HG03045 (cell line): ENCODE results near the gene KLHL30.
"Not testable (repeated sequence)": the region's sequence is repeated elsewhere in the genome, so short reads cannot be mapped to it uniquely, and the experiment has no call there.

ENCODE experiments used
- ATAC-seq: cut with Tn5 transposase; IDR thresholded peaks from one replicate; pipeline ENCODE4 v1.9.1; 2021; ENCODE audit warnings: mild to moderate bottlenecking, moderate library complexity; ENCODE audit not compliant: unreplicated experiment

Gene KLHL30

DNA sequence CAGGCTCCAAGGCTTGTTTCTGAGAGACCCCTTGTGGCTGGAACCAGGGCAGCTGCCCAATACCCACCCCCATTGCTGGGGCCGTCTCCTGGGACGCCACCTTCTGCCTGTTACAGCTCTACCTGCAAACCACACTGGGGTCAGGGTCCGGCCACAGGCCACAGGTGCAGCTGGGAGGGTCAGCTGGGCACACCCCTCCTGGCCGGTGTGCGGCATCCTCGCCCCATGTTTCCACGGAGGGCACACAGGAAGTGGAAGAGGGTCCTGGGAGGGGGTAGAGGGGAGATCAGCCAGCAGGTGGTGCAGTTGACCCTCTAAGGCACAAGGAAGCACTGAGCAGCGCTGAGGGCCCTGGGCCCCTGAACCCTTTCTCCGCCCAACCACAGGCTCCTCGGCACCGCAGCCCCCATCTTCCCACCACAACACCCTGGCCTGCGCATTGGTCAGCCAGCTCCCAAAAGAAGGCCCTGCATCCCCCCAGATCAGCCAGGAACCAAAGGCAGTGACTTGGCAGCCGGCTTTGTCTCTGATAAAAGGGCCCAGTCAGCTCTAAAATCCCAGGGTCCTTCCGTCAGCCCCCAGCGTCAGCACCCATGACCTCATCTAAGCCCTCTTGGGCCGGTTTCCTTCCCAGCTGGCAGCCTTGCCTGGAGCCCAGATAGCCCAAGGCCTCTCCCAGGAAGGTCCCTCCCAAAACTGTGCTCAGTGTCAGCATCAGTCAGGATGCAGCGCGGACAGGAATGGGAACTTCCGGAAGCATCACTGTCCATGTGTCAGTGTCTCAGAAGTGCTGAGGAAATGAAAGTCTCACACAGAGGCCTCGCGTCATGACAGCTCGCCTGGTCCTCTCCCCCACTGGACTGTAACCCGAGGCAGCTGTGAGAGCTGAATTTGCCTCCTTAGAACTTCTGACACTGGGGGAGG lies 22.0 kb downstream of the KLHL30 start:
- ATAC-seq, result no peak

DNA sequence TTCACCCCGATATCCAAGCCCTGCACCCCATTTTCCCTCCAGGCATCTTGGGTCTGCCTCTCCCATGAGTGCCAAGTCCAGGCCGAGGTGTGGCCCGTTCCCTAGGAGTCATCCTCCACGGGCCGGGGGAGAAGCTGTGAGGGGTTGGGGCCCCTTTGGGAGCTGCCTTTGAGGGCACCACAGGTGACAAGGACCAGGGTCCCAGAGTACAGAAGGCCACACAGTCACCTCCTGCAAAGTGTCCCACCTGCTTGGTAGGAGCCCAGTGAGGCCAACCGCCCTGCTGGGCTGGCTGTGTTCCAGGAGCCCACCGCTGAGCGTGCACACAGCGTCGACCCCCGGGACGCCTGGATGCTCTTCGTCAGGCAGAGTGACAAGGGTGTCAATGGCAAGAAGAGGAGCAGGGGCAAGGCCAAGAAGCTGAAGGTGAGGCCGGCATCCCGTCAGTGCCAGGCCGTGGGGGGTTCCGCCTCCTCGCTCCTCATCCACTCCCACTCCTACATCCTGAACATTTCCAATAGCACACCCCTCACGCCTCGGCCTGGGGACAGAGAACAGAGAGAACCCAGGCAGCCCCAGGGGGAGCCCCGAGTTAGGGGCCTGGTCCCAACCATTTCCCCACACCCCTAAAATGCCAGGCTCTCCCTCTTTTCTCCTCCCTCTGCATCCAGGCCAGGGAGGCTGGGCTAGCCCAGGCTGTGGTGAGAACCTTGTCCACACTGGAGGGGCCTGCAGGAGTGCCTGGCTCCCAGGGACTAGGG lies 23.0 kb downstream of the KLHL30 start:
- no peak for ATAC-seq

DNA sequence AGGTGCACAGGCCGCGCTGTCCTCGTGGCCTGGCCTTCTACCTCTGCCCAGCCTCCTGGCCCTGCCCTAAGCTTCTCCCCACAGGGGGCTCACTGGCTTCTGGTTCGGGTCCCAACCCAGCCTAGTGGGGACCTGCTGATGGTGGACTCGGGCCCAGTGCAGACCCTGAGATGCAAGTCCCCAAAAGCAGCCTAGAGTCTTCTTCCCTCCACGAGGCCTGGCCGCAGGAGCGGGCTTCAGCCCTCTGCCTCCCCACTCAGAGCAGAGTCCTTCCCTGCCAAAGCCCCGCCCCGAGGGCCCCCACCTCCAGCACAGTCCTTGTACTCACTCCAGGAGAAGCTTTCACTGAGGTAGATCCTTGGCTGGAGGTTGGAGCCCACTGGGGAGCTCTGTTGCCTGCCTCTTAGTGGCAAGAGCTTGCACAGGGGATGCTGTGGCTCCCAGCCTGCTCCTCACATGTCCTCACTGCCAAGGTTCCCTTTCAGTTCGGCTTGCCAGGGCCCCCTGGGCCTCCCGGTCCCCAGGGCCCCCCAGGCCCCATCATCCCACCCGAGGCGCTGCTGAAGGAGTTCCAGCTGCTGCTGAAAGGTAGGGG lies 23.9 kb downstream of the KLHL30 start:
- no peak for ATAC-seq

DNA sequence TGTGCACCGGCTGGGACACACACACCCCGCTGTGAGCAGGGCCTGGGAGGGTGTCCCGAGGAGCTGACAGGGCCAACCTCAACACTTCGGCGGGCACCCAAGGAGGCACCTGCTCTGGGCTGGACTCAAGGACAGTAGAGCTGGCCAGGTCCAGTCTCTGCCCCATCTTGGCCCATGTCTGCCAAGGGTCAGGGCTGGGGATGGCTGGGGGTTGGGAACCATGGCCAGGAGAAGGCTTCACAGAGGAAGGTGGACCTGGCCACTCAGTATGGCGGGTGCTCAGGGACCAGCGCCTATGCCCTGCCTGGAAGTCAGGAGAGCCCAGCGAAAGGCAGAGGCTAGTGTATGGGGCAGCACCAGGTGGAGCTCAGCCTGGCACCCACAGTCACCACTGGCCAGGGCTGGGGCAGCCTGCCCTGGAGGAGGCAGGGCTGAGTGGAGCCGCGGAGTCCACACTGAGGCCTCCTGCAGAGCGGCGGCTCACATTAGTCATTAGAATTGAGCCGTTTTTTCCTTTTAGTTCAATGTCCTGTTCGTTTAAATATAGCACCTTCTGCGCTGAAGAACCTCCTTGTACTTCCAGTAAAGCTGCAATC lies 24.5 kb downstream of the KLHL30 start:
- ATAC-seq, result no peak

DNA sequence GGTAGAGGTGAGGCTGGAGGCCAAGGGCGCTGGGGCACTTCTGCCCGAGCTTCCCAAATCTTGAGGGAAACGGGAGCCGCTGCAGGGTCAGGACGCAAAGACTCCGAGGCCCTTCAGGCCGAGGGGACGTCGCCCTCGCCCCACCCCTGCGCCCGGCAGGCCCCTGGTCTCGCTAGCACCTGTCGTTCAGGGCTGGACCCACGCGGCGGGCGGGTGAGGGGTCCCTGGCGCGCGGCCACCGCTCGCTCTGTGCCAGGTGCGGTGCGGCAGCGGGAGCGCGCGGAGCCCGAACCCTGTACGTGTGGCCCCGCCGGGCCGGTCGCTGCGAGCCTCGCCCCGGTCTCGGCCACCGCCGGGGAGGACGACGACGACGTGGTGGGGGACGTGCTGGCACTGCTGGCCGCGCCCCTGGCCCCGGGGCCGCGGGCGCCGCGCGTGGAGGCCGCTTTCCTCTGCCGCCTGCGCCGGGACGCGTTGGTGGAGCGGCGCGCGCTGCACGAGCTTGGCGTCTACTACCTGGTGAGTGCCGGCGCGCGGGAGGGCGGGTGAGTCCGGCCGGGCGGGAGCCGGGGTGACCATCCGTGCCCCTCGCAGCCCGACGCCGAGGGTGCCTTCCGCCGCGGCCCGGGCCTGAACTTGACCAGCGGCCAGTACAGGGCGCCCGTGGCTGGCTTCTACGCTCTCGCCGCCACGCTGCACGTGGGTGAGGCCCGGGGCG lies 25.2 kb downstream of the KLHL30 start:
- no peak for ATAC-seq

DNA sequence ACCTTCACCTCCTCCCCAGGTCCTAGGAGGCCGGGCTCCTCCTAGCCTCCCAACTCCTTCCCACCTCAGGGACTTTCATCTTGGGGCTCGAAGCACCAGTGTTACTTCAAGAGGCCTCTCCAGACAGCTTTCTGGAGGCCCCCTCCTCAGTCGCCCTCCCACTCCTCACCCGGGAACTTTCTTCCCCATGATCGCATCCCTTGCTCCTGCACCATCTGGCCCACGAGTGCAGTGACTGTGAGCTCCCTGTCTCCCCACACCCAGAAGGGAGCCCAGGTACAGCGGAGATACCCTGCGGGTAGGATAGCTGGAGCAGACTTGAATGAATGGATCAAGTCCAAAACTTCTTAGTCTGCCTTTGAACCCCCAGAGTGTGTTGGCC lies 26.4 kb downstream of the KLHL30 start:
- ATAC-seq, result no peak

DNA sequence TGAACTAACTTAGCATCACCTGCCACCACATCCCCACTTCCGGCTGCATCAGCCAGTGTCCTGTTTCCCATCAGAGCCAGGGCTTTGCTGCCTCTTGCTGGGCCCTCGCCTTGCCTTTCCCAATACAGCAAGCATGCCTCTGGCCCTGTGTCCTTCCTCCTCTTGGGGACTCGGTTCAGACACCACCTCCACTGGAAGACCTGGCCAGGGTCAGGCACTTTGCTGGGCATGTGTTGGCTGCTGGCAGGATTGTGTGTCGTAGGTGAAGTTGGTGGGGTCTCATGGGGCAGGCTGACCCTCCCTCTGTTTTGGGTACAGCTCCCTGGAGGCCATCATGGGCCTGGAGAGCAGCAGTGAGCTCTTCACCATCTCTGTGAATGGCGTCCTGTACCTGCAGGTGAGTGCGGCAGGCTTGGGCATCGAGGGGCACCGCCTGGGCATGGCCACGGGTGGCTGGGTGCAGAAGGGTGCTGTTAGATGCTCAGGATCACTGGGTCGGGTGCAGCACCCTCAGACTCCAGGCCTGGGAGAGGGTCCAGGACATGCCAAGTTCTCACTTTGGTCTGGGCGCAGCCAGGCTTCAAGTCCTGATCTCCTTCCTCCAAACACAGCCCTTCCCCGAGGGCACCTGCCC lies 26.9 kb downstream of the KLHL30 start:
- no peak for ATAC-seq

DNA sequence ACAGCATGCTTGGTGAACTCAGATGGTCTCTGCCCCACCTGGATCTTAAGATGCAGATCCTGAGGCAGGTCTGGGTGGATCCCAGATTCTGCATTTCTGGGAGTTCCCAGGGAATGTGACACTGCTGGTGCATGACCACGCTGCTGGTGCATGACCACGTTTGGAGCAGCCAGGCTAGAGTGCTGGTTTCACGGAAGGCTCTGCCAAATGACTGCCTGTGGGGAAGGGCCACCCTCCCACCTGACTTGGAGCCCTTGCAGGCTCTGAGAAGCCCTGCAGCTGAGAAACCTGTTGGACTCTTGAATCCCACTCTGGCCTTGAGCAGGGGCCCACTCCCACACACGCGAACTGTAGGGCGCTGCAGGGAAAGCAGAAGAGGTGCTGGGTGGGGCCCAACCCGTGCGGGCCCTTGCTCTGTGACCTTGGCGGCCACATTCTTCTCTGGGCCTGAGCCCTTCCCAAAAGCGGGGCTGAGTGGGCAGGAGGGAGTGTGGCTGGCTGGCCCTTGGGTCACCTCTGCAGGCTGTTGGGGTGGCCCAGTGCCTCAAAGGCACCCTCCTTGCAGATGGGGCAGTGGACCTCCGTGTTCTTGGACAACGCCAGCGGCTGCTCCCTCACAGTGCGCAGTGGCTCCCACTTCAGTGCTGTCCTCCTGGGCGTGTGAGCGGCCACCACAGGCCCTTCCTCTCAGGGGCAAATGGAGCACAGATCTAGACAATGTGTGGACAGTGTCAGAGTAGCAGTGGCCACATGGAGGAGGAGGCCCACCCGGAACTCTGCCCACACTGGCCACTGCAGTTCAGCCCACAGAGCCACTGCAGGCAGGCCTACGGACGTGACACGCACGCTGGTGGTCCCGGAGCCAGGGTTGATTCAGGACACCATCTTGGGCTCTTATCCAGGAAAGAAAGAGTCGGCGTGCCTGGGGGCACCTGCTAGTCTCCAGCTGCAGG lies 28.2 kb downstream of the KLHL30 start:
- no peak for ATAC-seq

DNA sequence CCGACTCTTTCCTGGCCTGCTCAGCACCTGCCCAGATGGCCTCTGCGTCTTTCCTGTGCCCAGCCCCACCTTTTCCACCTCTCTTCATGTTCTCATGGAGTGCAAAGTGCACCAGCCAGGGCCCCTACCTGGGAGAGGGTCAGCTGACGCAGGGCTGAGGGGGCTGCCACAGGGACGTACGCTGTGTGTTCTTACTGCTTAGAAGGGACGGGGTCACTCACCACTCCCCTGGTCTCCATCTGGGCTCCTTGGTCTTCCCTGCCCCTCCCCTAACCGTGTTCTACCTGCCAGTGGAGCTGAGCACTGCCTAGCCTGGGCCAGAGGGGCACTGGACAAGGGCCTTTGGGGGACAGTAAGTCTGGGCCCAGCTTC lies 28.9 kb downstream of the KLHL30 start:
- ATAC-seq, result no peak

DNA sequence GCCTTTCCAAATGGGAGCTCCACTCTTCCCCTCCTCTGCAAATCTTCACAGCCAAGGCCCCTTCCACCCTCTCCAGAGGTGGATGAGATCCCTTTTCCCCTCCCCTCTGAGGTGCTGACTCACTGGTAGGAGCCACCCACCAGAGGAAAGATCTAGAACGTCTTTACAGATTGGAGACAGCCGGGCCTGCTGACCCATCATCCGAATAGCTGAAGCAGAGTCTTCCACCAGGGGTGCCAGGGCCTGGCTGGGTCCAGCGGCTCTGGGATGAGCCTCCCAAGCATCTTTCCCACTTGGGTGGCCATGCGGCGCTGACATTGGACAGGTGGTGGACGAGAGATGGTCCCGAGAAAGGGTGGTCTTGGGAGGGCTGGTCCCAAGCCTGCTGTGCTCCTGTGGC lies 29.3 kb downstream of the KLHL30 start:
- ATAC-seq, result no peak

DNA sequence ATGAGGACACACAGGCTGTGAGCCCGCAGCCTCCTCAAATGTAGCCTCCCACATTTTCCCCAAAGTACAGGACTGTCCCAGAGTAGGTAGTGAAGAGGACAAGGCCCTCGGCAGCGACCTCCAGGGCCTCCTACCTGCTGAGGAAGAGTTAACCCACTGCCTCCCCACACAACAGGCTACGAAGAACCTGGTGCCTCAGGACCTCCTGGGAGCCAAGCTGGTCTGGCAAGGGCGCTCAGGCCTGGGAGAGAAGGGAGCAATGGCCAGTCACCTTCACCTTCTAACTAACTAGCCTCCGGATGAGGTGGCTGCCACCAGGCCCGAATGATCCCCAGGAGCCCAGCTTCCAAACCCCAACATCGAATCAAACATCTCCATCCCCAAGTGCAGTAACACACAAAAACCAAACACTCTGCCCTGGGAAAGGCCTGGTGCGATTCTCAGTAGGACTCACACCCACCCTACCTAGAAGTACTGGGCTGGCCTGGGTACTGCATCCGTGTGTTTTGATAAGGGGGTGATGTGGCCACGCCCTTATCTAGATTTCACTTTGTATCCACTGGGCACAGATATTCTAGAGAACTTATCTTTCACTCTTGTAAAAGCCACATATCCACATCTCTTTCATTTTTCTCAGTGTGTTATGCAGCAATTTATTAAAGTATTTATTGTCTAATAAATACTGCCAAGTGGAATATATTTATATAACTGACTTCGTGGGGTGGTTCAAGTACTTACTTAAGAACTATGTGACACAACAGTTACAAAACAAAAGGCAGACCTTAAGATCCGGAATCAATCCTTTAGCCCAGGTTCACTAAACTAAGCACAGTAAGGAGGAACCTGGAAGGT lies 30.0 kb downstream of the KLHL30 start:
- no peak for ATAC-seq

DNA sequence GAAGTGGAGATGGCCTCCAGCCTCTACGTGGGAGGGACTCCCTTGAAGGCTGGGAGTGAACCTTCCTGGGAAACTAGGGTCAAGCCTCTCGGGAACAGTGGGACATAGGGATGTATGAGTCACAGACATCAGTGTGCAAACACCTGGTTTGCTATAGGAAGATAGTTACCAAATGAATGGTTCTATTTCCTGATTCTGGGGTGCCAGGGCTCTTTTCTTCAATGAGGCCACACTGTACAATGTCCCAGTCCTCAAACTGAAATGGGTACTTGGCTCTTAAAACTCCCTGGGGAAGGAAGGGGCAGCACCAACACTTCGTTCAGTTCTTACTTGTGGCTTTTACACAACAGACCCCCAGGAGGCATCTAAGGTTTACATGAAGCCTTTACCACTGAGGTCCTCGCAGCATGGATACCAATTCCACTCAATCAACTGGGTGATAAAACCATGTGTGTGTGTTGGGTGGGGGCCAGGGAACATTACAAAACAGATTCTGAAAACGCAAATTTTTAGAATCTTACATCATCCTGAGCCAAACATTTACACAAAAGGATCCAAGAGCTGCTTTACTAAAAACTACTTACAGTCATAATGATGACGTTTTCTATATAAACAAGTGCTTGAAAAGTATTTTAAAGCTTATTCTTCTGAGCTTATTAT lies 30.7 kb downstream of the KLHL30 start:
- ATAC-seq, result no peak

DNA sequence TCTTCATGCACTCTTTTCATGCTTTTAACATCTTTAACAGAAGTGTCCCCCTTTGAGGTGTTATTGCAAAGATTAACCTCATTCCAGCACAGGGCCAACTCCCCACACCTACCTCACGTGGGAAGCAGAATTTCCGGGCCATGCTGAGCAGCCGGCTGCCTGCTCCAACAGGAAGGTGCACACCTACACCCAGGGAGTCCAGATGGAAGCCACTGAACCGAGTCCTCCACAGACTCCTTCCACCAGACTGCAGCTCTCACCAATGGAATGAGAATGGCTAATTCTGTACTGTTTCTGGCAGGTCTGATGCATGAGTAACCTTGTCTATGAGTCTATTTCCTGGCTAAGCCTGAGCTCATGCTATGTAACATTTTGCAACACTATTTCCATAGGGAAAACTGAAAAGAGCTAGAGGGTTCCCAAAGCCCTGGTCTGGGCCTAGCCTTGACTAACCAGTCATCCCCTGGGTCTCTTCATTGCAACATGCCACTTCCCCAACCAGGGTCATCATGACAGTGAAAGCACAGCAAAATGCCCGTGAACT lies 31.3 kb downstream of the KLHL30 start:
- ATAC-seq, result no peak

DNA sequence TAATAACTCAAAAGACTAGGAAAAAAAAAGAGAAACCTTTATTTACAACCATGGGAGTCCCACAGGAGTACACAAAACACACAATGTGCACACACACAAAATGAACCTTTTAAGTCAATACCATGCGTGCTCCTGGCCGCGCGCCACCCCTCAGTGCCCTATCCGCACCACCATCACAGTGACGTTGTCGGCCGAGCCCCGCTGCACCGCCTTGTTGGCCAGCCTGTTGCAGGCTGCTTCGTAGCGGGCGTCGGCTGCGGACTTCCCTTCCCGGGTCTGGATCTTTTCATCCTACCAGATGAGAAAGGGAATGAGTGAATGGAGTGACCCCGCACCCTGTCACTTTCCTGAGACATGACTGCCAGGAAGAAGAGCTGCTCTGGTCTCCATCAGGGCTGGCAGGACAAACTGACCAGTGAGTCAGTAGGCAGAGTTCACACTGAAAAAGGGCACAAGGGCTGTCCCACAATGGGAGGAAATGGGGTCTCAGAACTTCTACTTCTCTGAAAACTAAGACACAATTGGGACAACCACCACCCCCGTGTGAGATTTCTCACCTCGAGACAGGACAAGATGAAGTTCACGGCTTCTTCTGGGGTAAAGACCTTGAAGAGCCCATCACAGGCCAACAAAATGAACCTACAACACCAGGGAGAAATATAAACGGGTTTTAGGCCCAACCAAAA lies 32.1 kb downstream of the KLHL30 start:
- no peak for ATAC-seq

DNA sequence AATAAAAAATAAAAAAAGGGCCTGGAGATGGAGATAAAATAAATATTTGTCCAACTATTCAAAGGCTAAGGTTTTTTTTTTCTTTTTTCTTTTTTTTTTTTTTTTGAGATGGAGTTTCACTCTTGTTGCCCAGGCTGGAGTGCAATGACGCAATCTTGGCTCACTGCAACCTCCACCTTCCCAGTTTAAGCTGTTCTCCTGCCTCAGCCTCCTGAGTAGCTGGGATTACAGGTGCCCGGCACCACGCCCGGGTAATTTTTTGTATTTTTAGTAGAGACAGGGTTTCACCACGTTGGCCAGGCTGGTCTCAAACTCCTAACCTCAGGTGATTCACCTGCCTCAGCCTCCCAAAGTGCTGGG lies 32.6 kb downstream of the KLHL30 start:
- not testable (repeated sequence) for ATAC-seq

DNA sequence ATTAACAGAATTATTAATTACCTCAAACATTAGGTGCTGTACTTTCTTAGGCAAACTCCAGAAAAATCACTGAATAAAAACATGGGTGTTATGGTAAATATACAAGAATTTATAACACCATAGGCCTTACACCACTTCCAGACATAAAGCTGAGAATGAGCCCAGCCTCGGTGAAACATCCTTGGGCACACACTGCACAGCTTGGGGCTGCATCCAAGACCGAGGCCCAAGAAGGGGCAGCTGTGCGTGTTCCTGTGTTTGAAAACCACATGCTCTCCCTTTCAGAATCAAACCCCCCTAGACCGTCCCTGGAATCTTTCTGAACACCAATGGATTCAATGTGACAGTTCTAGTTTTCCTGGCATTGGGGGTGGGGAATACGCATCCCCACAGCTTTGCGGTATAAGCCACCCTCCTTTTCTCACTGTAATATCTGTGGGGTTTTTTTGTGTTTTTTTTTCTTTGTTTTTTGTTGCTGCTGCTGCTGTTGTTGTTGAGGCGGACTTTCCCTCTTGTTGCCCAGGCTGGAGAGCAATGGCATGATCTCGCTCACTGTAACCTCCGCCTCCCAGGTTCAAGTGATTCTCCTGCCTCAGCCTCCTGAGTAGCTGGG lies 33.2 kb downstream of the KLHL30 start:
- ATAC-seq, result no peak

DNA sequence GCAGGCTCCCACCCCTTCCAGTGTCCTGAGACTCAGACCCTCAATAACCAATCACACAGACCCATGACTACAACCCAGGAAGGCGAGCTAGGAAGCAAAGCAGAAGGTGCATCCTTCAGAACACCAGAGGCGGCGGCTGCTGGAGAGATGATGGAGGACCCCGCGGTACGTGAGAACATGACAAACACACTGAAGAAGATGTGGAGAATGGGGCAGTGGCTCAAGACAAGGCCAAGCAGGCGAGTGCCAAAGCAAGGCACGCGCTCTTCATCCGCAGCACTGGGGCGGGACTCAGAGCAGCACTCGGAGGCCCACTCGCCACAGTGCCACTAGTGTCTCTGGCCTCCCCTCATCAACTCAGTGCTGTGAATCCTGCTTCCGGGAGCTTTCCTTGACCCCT lies 34.0 kb downstream of the KLHL30 start:
- no peak for ATAC-seq
